ENCODE data around the gene CD7. TPM values are rescaled to one million over a fixed set of nuclear protein-coding genes. Genes with fewer than 3 reads are reported as not detected.

CD7 gene
- total and polyA plus RNA-seq, 7 donors, result 0.60 to 38.3 (median 4.3) TPM; not detected in 2

DNA sequence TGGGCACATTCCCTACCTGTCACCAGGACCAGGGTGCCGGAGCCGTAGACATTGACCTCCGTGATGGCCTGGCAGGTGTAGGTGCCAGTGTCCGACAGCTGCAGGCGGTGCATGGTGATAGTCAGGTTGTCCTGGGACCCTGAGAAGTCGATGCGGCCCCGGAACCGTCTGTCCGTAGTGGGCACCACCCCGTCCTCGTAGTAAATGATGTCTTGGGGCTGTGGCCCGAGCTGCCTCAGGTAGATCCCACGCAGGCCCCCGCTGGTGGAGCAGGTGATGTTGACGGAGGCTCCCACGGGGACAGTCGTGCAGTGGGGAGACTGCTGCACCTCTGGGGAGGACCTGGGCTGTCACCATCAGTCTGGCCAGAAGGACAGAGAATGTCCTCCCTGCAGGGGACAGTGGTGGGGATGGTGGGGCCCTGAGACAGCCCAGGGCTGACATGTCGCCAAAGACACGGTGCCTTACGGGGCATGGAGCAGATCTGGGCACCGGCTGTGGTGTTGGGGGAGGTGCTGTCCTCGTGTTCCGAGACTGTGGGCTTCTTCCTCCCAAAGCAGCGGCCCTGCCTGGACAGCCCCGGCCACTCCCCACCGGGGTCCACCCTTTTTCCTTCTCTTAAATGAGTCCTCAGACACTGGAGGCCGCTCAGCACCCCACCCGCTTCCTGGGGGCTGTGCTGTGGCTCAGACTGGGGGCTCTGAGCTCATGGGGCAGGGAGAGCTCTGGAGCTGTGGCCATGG lies 586 bp downstream of the CD7 start:
- TF ChIP-seq POLR2AphosphoS5 (IDR thresholded peaks at IDR 0.05) (no peak), POLR2A (IDR thresholded peaks at IDR 0.05) (no peak), EP300 (IDR thresholded peaks at IDR 0.05) (no peak)
- TF ChIP-seq, protein P1, sequence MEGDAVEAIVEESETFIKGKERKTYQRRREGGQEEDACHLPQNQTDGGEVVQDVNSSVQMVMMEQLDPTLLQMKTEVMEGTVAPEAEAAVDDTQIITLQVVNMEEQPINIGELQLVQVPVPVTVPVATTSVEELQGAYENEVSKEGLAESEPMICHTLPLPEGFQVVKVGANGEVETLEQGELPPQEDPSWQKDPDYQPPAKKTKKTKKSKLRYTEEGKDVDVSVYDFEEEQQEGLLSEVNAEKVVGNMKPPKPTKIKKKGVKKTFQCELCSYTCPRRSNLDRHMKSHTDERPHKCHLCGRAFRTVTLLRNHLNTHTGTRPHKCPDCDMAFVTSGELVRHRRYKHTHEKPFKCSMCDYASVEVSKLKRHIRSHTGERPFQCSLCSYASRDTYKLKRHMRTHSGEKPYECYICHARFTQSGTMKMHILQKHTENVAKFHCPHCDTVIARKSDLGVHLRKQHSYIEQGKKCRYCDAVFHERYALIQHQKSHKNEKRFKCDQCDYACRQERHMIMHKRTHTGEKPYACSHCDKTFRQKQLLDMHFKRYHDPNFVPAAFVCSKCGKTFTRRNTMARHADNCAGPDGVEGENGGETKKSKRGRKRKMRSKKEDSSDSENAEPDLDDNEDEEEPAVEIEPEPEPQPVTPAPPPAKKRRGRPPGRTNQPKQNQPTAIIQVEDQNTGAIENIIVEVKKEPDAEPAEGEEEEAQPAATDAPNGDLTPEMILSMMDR (IDR thresholded peaks at IDR 0.05), result no peak
- Histone ChIP-seq H3K27me3 (peaks cover 19 to 51% (median 35%) of the 10 kb centered on the region in 3 donors), H3K27ac (no peak overlapping the region), H3K36me3 (no peaks in the 10 kb centered on the region), H3K9me3 (no peaks in the 10 kb centered on the region), H3K4me1 (peaks cover 0 to 11% (median 6%) of the 10 kb centered on the region in 4 donors), H3K4me3 (no peak overlapping the region)
- intact Hi-C loops (cut with DNase I), result no loop called here
- WGBS, 2 donors, result 73 to 78% methylated on average over 29 of the region's 29 CpGs
- DNase-seq, result no peak

DNA sequence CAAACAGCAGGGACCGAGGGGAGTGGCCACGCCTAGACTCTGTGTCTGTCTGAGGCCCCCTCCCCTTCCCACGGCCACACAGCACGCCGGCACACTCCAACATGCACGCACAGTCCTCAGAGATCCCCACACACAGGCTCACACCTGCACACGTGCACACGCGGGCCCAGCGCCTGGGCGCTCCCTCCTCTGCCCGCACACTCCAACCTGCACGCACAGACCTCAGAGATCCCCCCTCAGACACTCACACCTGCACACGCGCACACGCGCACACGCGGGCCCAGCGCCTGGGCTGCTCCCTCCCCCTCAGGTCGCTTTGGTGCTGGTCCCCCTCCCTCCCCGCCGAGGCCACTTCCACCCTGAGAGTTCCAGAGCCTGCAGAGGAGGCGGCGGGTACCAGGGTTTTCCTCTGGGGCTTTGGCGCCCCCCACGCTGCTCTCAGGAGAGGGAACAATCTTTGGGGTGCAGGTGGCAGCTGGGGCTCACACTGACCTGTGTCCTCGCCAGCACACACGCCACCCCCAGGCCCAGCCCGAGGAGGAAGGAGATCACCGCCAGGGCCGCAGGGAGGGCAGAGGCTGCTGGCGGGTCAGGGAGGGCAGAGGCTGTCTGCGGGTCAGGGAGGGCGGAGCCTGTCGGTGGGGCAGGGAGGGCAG lies 1.6 kb downstream of the CD7 start:
- intact Hi-C loops (cut with DNase I), result no loop called here
- Histone ChIP-seq H3K27me3 (peaks cover 19 to 54% (median 38%) of the 10 kb centered on the region in 3 donors), H3K4me1 (peaks cover 0 to 3% (median under 1%) of the 10 kb centered on the region in 4 donors), H3K9me3 (no peaks in the 10 kb centered on the region), H3K4me3 (peak overlapping the region in 1 of 4 donors; percentile 14), H3K36me3 (no peaks in the 10 kb centered on the region), H3K27ac (no peak overlapping the region)
- no peak for TF ChIP-seq POLR2AphosphoS5 (IDR thresholded peaks at IDR 0.05)
- TF ChIP-seq POLR2A (IDR thresholded peaks at IDR 0.05), result no peak
- TF ChIP-seq EP300 (IDR thresholded peaks at IDR 0.05), result no peak
- TF ChIP-seq, protein P1 (IDR thresholded peaks at IDR 0.05), result no peak
- WGBS, 2 donors, result 19 to 31% methylated on average over 36 of the region's 36 CpGs
- DNase-seq, result no peak

DNA sequence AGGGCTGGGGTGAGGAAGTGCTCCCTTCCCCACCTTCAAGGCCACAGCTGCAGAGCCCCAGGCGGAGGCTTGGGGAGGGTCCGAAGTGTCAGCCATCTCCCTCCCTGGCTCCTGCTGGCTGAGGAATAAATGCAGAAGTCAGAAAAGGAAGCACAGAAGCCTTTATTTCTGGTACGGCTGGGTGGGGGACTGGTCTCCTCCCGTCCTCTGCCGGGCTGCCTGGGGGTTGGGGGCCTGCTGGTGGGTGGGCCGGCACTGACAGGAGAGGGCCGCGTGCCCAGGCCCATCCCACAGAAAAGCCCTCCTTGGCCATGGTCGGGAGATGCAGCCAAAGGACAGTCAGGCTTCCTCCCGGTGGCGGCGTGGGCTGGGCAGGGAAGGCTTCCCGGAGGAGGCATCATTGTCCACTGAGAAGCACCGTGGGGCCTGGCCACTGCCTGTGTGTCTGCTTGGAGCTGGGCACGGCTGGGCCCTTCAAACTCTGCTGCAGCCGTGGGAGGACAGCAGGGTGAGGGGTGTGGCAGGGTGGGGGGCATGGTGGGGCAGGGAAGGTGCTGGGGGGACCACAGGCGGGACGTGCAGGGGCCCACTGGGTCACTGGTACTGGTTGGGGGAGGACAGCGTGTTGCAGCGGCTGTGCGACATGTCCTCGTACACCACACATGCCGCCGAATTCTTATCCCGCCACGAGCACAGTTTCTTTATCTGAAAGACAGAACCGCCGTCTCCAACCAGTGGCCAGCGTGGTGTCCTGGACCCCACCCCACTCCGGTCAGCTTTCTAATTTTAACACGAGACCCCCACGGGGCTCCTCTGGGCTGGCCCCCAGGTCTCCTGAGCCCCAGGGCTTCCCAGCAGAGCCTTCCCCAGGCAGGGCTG lies 2.4 kb downstream of the CD7 start:
- H3K27ac ChIP-seq, result no peak overlapping the region
- H3K36me3 ChIP-seq, result no peaks in the 10 kb centered on the region
- peaks cover 19 to 60% (median 42%) of the 10 kb centered on the region in 3 donors for H3K27me3 ChIP-seq
- TF ChIP-seq POLR2A (IDR thresholded peaks at IDR 0.05) (no peak), EP300 (IDR thresholded peaks at IDR 0.05) (no peak), POLR2AphosphoS5 (IDR thresholded peaks at IDR 0.05) (no peak)
- TF ChIP-seq, protein P1 (IDR thresholded peaks at IDR 0.05), result no peak
- peaks cover 0 to 3% (median 0%) of the 10 kb centered on the region in 4 donors for H3K4me1 ChIP-seq
- H3K4me3 ChIP-seq, result no peak overlapping the region
- intact Hi-C loops (cut with DNase I), result no loop called here
- WGBS, 2 donors, result 57 to 62% methylated on average over 32 of the region's 32 CpGs
- DNase-seq, result no peak
- H3K9me3 ChIP-seq, result no peaks in the 10 kb centered on the region

DNA sequence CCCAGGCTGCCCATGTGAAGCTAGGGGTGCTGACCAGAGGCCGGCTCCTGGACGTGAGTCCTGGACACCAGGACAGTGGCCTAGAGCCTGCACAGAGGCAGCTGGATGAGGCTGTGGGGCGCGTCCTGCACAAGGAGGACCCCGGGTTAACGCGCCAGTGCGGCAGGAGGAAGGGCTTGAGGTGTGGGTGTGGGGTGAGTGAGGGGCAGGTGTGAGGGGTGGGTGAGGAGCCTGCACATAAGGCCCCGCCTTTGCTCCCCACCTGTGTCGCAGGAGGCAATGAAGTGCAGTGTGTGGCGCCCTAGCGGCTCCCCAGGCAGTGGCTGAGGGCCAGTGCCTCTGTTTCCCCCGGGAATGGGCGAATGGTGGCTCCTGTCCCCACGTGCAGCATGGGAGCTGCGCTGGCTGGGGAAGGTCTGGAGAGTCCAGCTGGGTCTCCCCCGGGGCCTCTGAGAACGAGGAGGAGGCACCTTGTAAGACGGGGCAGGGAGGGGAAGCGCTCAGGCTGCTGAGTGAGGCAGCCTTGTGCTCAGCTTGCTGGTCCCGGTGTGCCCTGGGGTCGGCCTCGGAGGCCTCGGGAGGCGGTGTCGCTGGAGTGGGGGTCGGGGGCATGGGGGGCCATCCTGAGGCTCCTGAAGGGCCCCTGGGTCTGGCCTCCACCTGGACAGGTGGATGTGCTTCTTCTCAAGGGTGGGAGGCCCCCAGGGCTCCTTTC lies 3.2 kb downstream of the CD7 start:
- 69 to 80% methylated on average over 27 of the region's 27 CpGs for WGBS, 2 donors
- DNase-seq, result no peak
- Histone ChIP-seq H3K36me3 (no peaks in the 10 kb centered on the region), H3K9me3 (no peaks in the 10 kb centered on the region), H3K4me1 (peaks cover 0 to 3% (median 0%) of the 10 kb centered on the region in 4 donors), H3K27ac (no peak overlapping the region), H3K27me3 (peaks cover 19 to 60% (median 42%) of the 10 kb centered on the region in 3 donors), H3K4me3 (no peak overlapping the region)
- TF ChIP-seq POLR2A (IDR thresholded peaks at IDR 0.05), result no peak
- TF ChIP-seq EP300 (IDR thresholded peaks at IDR 0.05), result no peak
- TF ChIP-seq, protein P1 (IDR thresholded peaks at IDR 0.05), result no peak
- TF ChIP-seq POLR2AphosphoS5 (IDR thresholded peaks at IDR 0.05), result no peak
- intact Hi-C loops (cut with DNase I), result no loop called here
